Hepatic stellate cell (primary cell): ENCODE measurements around the gene CSE1L.
"Not testable (repeated sequence)": the region's sequence is repeated elsewhere in the genome, so short reads cannot be mapped to it uniquely, and the experiment has no call there.

ENCODE experiments used
- DNase-seq: peaks from one replicate; pipeline ENCODE4 v3.0.0; 2011; ENCODE audit warnings: low spot score

The CSE1L gene

DNA sequence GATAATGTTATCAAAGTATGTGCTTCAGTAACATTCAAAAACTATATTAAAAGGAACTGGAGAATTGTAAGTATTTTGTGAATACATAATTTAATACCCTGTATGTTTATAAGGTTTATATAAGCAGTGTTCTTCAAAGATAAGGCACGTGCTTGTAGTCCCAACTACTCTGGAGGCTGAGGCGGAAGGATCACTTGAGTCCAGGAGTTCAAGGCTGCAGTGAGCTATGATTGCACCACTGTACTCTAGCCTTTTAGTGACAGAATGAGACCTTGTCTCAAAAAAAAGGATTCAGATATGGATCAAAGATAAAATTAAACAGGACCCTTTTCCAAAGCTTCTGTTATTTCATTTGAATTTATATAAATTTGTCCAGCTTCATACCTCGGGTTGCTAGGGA is 17.2 kb downstream of the CSE1L start:
- DNase-seq, result no peak

DNA sequence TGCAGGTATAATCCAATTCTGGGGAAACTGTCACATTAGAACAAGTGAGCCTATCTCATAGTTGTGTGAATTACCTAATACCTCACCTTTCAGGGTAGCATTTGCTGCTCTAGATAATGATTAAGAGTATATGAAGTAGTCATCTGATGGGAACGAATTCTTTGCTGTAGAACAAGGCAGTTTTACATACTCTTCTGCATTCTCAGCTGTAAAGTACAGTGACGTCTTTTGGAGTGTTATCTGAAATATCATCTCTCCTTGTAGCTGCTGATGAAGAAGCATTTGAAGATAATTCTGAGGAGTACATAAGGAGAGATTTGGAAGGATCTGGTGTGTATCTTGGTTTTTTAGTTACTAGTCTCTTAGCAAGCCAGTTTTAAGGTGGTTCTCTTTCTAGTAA is 28.4 kb downstream of the CSE1L start:
- DNase-seq, result no peak

DNA sequence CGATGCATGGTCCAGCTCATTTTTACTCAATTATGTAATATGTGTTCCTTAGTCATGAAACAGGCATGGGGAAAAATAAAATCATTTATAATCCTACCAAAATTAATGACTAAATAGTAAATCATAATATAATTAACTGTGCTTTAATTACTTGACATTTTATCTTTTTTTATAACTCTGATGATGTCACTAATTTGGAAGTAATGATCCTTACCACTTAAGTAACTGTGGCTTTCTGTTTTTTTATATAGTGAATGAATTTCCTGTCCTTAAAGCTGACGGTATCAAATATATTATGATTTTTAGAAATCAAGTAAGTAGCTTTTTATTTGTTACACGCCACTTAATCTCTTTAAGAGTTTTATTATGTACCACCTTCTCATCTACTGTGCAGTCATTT is 32.2 kb downstream of the CSE1L start:
- no peak for DNase-seq

DNA sequence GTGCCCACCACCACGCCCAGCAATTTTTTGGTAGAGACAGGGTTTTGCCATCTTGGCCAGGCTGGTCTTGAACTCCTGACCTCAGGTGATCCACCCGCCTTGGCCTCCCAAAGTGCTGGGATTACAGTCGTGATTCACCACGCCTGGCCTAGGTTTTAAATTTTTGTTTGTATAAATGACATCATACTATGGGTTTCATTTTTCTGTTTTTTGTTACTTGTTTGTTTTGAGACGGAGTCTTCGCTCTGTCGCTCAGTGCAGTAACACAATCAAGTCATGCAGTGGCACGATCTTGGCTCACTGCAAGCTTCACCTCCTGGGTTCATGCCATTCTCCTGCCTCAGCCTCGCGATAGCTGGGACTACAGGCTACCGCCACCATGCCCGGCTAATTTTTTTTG is 36.2 kb downstream of the CSE1L start:
- not testable (repeated sequence) for DNase-seq

DNA sequence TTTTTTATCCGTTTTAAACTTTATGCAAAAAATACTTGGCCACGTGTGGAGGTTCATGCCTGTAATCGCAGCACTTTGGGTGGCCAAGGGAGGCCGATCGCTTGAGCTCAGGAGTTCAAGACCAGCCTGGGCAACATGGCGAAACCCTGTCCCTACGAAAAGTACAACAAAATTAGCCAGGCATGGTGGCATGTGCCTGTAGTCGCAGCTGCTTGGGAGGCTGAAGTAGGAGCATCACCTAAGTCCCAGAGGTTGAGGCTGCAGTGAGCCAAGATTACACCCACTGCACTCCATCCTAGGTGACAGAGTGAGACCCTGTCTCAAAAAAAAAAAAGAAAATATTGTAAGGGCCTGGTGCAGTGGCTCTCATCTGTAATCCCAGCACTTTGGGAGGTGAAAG is 45.0 kb downstream of the CSE1L start:
- DNase-seq, result no peak

DNA sequence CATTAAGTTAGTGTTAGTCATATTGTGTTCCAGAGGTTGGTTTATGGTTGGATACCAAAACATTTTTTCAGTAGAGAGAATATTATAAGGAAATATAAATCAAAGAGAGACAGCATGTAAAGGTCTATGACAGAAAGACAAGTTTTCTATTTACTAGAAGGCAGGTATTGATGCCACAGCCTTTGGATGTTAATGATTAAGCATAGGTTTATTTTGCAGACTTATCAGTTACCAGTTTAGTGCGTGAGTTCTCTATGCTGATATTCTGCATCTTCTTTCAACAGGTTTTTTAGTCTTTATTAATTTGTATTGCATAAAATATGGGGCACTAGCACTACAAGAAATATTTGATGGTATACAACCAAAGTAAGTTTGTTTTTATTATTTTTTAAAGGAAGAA is 45.6 kb downstream of the CSE1L start:
- no peak for DNase-seq

- no peak for DNase-seq
Observed at GRCh38 chr20:49096203-49096730, 50.2 kb downstream of the CSE1L start.

GRCh38 chr20:49097159-49097558 is 51.0 kb downstream of the CSE1L start:
- no peak for DNase-seq

DNA sequence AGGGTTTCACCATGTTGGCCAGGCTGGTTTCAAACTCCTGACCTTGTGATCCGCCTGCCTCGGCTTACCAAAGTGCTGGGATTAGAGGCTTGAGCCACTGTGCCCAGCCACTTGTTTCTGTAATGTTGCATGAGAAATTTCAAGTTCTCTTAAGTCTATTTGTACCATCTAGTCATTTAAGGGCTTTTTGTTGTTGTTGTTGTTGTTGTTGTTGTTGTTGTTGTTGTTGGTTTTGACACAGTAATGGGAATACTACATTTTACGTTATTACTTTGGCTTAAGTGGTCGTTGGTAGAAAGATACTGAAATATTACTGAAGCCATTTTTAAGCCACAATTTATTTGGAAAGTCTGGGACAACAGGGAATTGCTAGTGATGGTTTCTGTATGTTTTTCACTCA is 52.0 kb downstream of the CSE1L start:
- DNase-seq, result no peak

DNA sequence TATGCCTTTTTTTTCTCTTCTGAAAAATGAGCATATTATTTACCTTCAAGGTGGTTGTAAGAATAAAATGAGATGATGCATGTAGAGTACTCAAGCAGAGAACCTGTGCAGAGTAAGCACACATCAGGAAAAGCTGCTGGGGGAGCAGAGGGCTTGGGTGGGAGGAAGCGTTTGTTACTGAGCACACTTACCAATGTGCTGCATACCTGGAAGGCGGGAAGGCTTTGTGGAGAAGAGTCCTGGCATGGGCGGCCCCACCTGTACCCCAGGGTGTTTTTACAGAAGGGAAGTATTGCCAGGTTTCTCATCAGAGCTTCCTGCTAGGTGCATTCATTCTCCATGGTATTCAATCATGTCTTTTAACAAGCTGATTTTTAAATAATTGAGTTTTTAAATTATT is 52.9 kb downstream of the CSE1L start:
- DNase-seq, result no peak

- DNase-seq, result not testable (repeated sequence)
Observed at GRCh38 chr20:49100292-49100691, 54.2 kb downstream of the CSE1L start.

GRCh38 chr20:49100972-49101371 is 54.9 kb downstream of the CSE1L start:
- DNase-seq, result no peak

DNA sequence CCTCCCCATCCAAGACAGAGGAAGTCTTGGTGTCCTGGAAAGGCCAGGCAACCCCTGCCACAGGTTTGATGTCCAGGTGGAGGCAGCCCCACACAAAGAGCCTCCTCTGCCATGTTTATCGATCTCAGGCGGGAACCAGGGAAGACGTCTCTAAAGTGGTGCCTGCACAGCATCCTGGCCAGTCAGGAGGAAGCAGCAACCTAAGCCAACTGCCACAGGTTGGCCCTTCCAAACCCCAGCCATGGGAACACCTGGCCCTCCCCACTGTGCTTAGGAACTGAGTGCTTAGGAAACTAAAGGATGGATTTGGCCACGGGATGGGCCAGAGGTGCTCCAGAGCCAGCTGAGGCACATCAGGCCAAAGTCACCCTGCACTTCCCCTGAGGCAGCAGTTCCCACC is 56.9 kb downstream of the CSE1L start:
- DNase-seq, result no peak

GRCh38 chr20:49103647-49104364 is 57.7 kb downstream of the CSE1L start:
- no peak for DNase-seq

DNA sequence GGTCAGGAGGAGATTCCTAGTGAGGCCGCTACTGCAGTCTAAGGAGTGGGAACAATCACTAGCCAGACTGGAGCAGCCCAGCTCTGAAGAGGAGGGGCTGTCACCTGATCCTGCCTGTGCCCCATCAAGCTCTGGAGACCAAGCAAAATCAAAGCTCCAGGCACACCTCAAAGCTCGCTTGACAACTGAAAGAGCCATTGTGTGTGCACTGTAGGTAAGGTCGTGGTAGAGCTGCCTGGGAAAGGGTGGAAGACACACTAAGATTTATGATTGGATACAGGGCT is 58.2 kb downstream of the CSE1L start:
- DNase-seq, result no peak

DNA sequence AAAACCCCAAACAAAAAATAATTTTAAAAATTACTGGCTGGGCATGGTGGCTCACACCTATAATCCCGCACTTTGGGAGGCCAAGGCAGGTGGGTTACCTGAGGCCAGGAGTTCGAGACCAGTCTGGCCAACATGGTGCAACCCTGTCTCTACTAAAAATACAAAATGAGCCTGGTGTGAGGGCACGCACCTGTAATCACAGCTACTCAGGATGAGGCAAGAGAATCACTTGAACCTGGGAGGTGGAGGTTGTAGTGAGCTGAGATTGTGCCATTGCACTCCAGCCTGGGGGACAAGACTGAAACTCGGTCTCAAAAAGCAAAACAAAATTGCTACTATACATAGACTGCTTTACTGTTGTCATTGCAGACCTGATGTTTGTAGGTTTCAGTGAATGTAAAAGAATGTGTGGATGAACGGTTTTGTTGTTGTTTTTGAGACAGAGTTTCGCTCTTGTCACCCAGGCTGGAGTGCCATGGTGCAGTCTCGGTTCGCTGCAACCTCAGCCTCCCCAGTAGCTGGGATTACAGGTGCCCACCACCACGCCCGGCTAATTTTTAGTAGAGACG is 59.0 kb downstream of the CSE1L start:
- DNase-seq, result not testable (repeated sequence)

DNA sequence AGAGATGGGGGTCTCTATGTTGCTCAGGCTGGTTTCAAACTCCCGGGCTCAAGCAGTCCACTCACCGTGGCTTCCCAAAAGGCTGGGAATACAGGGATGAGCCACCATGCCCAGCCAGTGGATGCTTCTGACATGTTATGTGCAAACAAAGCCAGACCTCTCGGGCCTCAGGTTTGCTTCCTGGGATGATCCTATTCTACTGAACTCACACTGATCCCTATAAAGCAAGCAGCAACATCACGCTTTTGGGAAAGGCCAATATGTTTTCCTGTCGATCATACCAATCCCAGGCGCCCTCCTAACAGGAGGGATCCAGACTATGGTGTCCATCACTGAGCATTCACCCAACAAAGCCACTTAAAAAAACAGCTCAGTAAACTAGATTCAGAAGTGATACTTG is 60.2 kb downstream of the CSE1L start:
- no peak for DNase-seq

DNA sequence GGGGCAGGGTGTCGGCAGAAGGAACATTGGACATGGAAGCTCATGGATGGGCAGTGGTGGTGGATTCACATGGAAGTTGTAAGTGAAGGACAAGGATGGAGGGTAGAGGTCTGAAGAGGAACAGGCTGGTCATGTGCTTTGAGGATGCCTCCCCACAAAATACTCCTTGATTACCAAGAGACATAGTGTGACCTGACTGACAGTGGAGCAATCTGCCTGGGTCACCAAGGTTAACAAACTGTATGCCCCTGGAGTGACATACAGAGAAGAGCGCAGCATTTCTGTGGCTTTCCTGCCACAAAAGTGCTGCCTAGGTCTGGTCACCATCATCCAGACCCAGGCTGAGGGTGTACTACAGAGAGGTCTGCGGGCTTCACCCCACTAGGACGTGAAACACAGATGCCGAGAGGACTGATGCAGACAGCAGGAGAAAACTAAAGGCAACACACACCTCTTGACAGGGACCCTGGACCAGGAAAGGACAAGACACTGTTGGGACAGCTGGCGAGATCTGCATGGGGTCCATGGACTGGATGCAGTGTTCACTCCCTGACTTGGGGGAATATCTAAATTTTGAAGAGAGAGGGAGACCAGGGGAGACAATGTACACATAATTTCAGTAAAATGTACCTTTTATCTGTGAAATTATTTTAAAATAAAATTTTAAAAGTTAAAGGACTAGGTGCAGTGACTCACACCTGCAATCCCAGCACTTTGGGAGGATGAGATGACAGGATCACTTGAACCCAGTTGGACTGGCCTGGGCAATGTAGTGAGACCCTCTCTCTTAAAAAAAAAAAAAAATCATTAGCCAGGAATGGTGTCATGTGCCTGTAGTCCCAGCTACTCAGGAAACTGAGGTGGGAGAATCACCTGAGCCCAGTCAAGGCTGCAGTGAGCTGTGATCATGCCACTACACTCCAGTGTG is 64.9 kb downstream of the CSE1L start:
- no peak for DNase-seq

DNA sequence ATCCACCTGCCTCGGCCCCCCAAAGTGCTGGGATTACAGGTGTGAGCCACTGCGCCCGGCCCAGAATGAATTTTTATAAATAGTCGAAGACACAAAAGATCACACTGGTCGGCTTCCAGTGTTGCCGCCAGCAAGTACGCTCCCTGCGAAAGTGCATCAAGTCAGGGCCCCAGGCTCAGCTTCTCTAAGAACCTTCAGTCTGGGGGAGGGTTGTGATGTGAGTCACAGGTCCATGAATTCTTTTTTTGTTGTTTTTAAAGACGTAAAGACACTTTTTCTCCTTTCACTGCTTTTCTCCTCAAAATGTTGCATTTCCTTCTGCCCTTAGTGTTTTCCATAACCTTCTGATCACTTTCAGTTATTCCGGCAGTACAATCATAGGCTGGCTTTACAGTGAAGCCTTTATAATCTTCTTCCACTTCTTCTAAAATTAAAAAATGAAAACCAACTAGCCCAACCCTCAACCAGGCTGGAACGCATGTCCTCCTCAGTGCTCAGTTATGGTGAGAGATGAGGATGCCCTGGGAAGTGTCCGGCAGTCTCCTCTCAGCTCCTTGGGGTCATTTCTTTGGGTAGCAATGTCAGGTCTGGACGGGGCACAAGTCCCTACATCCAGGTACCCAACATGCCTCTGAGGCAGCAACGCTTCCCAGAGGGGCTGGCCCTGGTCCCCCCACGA is 66.6 kb downstream of the CSE1L start:
- DNase-seq, result peak; percentile 68

DNA sequence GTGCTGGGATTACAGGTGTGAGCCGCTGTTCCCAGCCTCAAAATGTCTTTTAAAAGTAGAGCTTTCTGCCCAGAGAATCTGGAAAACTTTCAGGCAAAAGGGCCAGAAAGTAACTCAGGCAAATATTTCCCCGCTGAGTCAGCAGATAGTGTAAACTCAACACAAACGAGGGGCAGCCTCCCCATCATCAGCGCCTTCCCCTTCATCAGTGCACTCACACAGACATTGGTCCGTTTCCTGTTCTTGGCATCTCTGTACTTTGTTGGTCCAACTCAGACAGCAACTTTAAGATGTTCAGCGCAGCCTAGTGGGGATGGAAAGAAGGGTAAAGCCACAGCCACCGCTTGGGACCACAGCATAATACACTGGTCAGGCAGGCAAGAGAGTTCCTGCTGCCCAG is 69.5 kb downstream of the CSE1L start:
- peak; percentile 18 for DNase-seq

GRCh38 chr20:49118307-49118706 is 72.2 kb downstream of the CSE1L start:
- no peak for DNase-seq

- no peak for DNase-seq
Observed at GRCh38 chr20:49119988-49120387, 73.9 kb downstream of the CSE1L start.

GRCh38 chr20:49122920-49123319 is 76.8 kb downstream of the CSE1L start:
- no peak for DNase-seq
